ENCODE results near the gene RNASET2. TPM values are rescaled to one million over a fixed set of nuclear protein-coding genes. Genes with fewer than 3 reads are reported as not detected.
"Not testable (repeated sequence)": the region's sequence is repeated elsewhere in the genome, so short reads cannot be mapped to it uniquely, and the experiment has no call there.

Gene RNASET2
- polyA plus RNA-seq, 2 of the 4 experiments (the other 2 are of a cell fraction), result 9.3 to 11.2 TPM

- FAIRE-seq; H3K27ac ChIP-seq; H3K4me2 ChIP-seq; H3K4me1 ChIP-seq; H3K4me3 ChIP-seq; H3K9me3 ChIP-seq; POLR2A ChIA-PET; DNase-seq (ENCODE audit: low read depth in 1 of 2, low spot score in 1 of 2); ATAC-seq: not testable (repeated sequence)
- CTCF ChIA-PET, result interaction anchor here (0.6 kb wide), 1 partner anchor 732 kb away, joined by 4 read pairs; no protein-coding TSS in a partner anchor
- 20% methylated on average over 6 of the region's 11 CpGs for WGBS (ENCODE audit: missing lambda C conversion rate)
Observed at GRCh38 chr6:166884958-166885357, 71.4 kb downstream of the RNASET2 start.

GRCh38 chr6:166879594-166879993 lies 76.8 kb downstream of the RNASET2 start:
- ATAC-seq (no peak), FAIRE-seq (no peak), DNase-seq (ENCODE audit: low read depth in 1 of 2, low spot score in 1 of 2) (no peak)
- H3K9me3 ChIP-seq, result no peaks in the 10 kb centered on the region
- H3K4me3 ChIP-seq, result no peak overlapping the region
- ChIA-PET POLR2A (no interaction called here), CTCF (no interaction called here)
- no peak overlapping the region for H3K4me2 ChIP-seq
- H3K4me1 ChIP-seq, result no peaks in the 10 kb centered on the region
- no peak overlapping the region for H3K27ac ChIP-seq
- 37% methylated on average over 1 of the region's 1 CpG for WGBS (ENCODE audit: missing lambda C conversion rate)
- no peak for TF ChIP-seq HOXB5 (CRISPR knock-in tag; IDR thresholded peaks at IDR 0.05)
- TF ChIP-seq E2F6 (IDR thresholded peaks at IDR 0.05; ENCODE audit: borderline replicate concordance, low read depth), result no peak
- TF ChIP-seq KDM1A (IDR thresholded peaks at IDR 0.05; ENCODE audit: low read depth), result no peak
- no peak for TF ChIP-seq MAZ (IDR thresholded peaks at IDR 0.05; ENCODE audit: borderline replicate concordance, low read depth, low read length)
- TF ChIP-seq CBX2 (IDR thresholded peaks at IDR 0.05; ENCODE audit: borderline replicate concordance, low read depth), result no peak
- no peak for TF ChIP-seq RARB (CRISPR knock-in tag; IDR thresholded peaks at IDR 0.05)
- no peak for TF ChIP-seq ATOH8 (CRISPR knock-in tag; IDR thresholded peaks at IDR 0.05; ENCODE audit: low read depth)
- TF ChIP-seq FOSL2 (IDR thresholded peaks at IDR 0.05), result no peak
- TF ChIP-seq FOSL2 (CRISPR knock-in tag; IDR thresholded peaks at IDR 0.05), result no peak
- no peak for TF ChIP-seq ZNF302 (CRISPR knock-in tag; IDR thresholded peaks at IDR 0.05)
- no peak for TF ChIP-seq KDM5A (IDR thresholded peaks at IDR 0.05)
- TF ChIP-seq EHF (CRISPR knock-in tag; IDR thresholded peaks at IDR 0.05), result no peak
- no peak for TF ChIP-seq USF2 (IDR thresholded peaks at IDR 0.05)
- no peak for TF ChIP-seq FOSB (CRISPR knock-in tag; IDR thresholded peaks at IDR 0.05)
- no peak for TF ChIP-seq HDAC2 (IDR thresholded peaks at IDR 0.05)

Small RNA genes within 50 kb of the gene (small RNA-seq; reads per million reads assigned to genes)
- 0 to 7.4 (median 2.0) reads per million in 6 experiments for gene MIR3939

Other genes starting within 250 kb of the RNASET2 start
- gene CEP43, start 42.8 kb upstream of the RNASET2 start, polyA plus RNA-seq (2011; rRNA removed), result 13.7 and 19.6 TPM in 2 replicates
- 12.1 to 13.8 TPM (median 12.9 TPM) in 3 replicates for gene CEP43, start 42.8 kb upstream of the RNASET2 start, polyA plus RNA-seq (2017; fragmentation: RNase III; extraction: RNeasy Plus Mini Kit Qiagen cat#74134 plus additional on column Dnase treatment)
- gene CCR6, start 166.5 kb upstream of the RNASET2 start, polyA plus RNA-seq (2011; rRNA removed), result 0.01 TPM in 1 of 2 replicates, not detected in the other
- not detected in 3 replicates for gene CCR6, start 166.5 kb upstream of the RNASET2 start, polyA plus RNA-seq (2017; fragmentation: RNase III; extraction: RNeasy Plus Mini Kit Qiagen cat#74134 plus additional on column Dnase treatment)
- gene GPR31, start 201.4 kb upstream of the RNASET2 start, polyA plus RNA-seq (2011; rRNA removed), result not detected in 2 replicates
- gene GPR31, start 201.4 kb upstream of the RNASET2 start, polyA plus RNA-seq (2017; fragmentation: RNase III; extraction: RNeasy Plus Mini Kit Qiagen cat#74134 plus additional on column Dnase treatment), result not detected in 3 replicates

Data from A549 (cell line).